Thoracic aorta (tissue), 2 donors: Measurements from ENCODE around the gene AHCY. TPM values are rescaled to one million over a fixed set of nuclear protein-coding genes. Genes with fewer than 3 reads are reported as not detected.
"Not testable (repeated sequence)": the region's sequence is repeated elsewhere in the genome, so short reads cannot be mapped to it uniquely, and the experiment has no call there.

Source experiments
- ATAC-seq: fragments of 150-250 bp; one replicate; pipeline ENCODE4 v1.8.0; 2017; ENCODE audit warnings: low read depth; ENCODE audit not compliant: insufficient number of reproducible peaks, low FRiP score
- DNase-seq: peaks from one replicate; pipeline ENCODE4 v3.0.0-alpha.2; 2020; ENCODE audit warnings: low spot score
- H3K27ac ChIP-seq, 2 donors: fragments of 200-600 bp; sonication (generic); 1 replicate in 1 of 2; 2 replicates in 1 of 2; pipeline ENCODE4 v1.5.1; 2016; ENCODE audit warnings: mild to moderate bottlenecking in 2 of 2, moderate library complexity in 2 of 2
- H3K27me3 ChIP-seq: fragments of 200-600 bp; sonication (generic); replicated peaks from 2 replicates; pipeline ENCODE4 v1.6.0; 2016; ENCODE audit warnings: mild to moderate bottlenecking; ENCODE audit not compliant: insufficient read depth
- H3K36me3 ChIP-seq: fragments of 200-600 bp; sonication (generic); one replicate; pipeline ENCODE4 v1.5.1; 2016
- H3K4me1 ChIP-seq, 2 donors: fragments of 200-600 bp; sonication (generic); 1 replicate in 1 of 2; 2 replicates in 1 of 2; pipeline versions ENCODE4 v1.5.1 to v1.6.0; 2016; ENCODE audit warnings: low read depth in 2 of 2, mild to moderate bottlenecking in 1 of 2; ENCODE audit not compliant: control insufficient read depth in 1 of 2
- H3K4me3 ChIP-seq: fragments of 200-600 bp; sonication (generic); 2 replicates; pipeline ENCODE4 v1.5.1; 2016; ENCODE audit warnings: mild to moderate bottlenecking
- H3K9me3 ChIP-seq: fragments of 200-600 bp; sonication (generic); 2 replicates; pipeline ENCODE4 v1.5.1; 2016
- total RNA-seq, 2 donors: library from RNA; depleted of rRNA; stranded (reverse); fragments of >200 nt; gene quantifications; one replicate each; pipeline versions ENCODE4 v1.1.0 to v1.2.3, GENCODE V29; 2016
- TF ChIP-seq, protein P1 (sequence below): fragments of 200-600 bp; sonication (generic); IDR thresholded peaks from one replicate; pipeline ENCODE4 v1.5.1; 2019; ENCODE audit warnings: antibody characterized with exemption

The AHCY gene
- total RNA-seq: 10 to 100 TPM; 38.7 to 71.8 TPM

DNA sequence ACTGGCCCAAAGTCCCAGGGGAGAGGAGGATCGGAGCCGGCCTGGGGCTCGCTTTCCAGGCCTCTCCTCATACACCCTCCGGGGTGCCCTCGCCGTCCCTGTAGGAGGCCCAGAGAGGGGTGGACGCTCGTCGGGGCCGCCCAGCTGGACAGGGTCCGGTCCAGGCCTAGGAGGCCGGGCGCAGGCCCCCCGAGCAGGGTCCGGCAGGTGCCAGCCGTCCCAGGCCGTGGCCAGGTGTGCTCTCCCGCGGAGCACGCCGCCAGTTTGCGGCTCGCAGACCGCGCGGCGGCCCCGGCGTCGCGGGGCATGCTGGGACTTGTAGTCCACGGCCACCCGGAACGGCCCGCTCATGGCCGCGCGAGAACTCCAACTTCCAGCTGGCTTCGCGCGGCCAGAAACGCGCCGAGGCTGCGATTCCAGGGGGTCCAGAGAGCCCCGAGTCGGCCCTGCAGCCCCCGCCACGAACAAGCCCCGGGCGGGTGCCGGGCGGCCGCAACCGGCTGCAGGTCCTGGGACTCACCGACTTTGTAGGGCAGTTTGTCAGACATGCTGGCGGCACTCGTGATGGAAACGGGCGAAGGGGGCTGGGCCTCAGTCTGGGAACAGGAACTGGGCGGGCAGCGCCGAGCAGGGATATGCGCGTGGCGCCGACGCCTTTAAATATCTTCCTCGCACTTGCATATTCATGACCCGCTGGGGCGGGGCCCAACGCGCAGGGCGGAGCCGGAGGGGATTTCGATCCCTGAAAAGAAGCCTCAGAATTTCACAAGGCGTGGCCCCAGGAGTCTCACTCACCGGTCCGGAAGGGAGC lies at the start of gene AHCY:
Gene AHCY (minus strand): TSS at position 633 of the 811 bp plus-strand sequence. CDS start 85 bp downstream, at position 548.
- Histone ChIP-seq H3K36me3 (no peaks in the 10 kb centered on the region), H3K4me3 (peak within 1 kb of the TSS; percentile 87), H3K27me3 (no peaks in the 10 kb centered on the region), H3K9me3 (no peaks in the 10 kb centered on the region), H3K27ac (peak within 1 kb of the TSS; percentile 87 to 94), H3K4me1 (peaks cover 3 to 17% of the 10 kb centered on the region in 2 donors)
- DNase-seq (peak; percentile 96), ATAC-seq (peak; percentile 95)
- TF ChIP-seq, protein P1, sequence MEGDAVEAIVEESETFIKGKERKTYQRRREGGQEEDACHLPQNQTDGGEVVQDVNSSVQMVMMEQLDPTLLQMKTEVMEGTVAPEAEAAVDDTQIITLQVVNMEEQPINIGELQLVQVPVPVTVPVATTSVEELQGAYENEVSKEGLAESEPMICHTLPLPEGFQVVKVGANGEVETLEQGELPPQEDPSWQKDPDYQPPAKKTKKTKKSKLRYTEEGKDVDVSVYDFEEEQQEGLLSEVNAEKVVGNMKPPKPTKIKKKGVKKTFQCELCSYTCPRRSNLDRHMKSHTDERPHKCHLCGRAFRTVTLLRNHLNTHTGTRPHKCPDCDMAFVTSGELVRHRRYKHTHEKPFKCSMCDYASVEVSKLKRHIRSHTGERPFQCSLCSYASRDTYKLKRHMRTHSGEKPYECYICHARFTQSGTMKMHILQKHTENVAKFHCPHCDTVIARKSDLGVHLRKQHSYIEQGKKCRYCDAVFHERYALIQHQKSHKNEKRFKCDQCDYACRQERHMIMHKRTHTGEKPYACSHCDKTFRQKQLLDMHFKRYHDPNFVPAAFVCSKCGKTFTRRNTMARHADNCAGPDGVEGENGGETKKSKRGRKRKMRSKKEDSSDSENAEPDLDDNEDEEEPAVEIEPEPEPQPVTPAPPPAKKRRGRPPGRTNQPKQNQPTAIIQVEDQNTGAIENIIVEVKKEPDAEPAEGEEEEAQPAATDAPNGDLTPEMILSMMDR: no peak

DNA sequence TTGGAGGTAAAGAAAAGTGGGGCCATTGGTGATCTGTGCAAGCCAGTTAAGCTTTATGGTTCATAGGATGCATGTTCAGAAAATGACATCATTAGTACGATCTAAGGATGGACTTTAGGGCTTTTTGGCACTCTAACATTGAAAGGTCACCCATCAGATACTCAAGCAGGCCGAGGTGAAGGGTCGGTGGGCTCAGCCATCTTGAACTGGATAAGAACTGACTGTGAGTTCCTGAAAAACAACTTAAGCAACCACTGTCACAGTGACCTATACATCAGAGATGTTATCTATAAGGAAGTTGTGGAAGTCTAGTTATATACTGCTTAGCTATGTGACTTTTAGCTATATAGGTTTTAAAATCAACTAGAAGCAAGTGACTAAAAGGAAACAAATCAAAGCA lies 46.9 kb upstream of the AHCY start:
- TF ChIP-seq, protein P1: no peak
- no peak for DNase-seq
- no peak overlapping the region for H3K4me3 ChIP-seq

DNA sequence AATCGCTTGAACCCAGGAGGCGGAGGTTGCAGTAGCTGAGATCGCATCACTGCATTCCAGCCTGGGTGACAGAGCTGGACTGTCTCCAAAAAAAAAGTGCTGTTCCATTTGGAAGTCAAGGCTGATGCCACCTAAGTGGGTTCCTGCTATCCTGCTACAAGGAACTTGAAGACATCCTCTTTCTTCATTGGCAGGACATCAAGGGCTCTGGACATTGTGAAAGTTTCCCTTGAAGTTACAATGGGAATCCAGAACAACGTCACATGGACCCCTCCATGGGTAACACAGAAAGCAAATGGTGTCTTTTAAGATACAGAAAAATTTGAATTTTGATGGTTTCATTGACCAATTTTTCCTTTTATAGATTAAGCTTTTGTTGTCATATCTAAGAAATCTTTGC lies 44.4 kb upstream of the AHCY start:
- TF ChIP-seq, protein P1: no peak
- no peak for DNase-seq
- no peak overlapping the region for H3K4me3 ChIP-seq

More for the DNA sequence above, 46.9 kb upstream of the AHCY start:
- no peaks in the 10 kb centered on the region for H3K27me3 ChIP-seq
- H3K9me3 ChIP-seq: no peaks in the 10 kb centered on the region
- no peaks in the 10 kb centered on the region for H3K4me1 ChIP-seq
- H3K27ac ChIP-seq: no peak overlapping the region
- no peak for ATAC-seq
- H3K36me3 ChIP-seq: no peaks in the 10 kb centered on the region

DNA sequence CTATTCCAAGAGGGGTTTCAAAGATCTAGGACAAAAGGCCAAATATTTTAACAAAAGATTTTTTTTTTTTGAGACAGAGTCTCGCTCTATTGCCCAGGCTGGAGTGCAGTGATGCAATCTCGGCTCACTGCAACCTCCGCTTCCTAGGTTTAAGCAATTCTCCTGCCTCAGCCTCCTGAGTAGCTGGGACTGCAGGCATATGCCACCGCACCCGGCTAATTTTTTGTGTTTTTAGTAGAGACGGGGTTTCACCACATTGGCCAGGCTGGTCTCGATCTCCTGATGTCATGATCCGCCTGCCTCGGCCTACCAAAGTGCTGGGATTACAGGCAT lies 43.3 kb upstream of the AHCY start:
- not testable (repeated sequence) for ATAC-seq, DNase-seq, H3K27ac ChIP-seq, H3K9me3 ChIP-seq, H3K4me1 ChIP-seq, H3K4me3 ChIP-seq, H3K27me3 ChIP-seq, H3K36me3 ChIP-seq

More for the DNA sequence above, 44.4 kb upstream of the AHCY start:
- H3K36me3 ChIP-seq: no peaks in the 10 kb centered on the region
- H3K27ac ChIP-seq: no peak overlapping the region
- no peaks in the 10 kb centered on the region for H3K27me3 ChIP-seq
- ATAC-seq: no peak
- no peaks in the 10 kb centered on the region for H3K9me3 ChIP-seq
- H3K4me1 ChIP-seq: no peaks in the 10 kb centered on the region

DNA sequence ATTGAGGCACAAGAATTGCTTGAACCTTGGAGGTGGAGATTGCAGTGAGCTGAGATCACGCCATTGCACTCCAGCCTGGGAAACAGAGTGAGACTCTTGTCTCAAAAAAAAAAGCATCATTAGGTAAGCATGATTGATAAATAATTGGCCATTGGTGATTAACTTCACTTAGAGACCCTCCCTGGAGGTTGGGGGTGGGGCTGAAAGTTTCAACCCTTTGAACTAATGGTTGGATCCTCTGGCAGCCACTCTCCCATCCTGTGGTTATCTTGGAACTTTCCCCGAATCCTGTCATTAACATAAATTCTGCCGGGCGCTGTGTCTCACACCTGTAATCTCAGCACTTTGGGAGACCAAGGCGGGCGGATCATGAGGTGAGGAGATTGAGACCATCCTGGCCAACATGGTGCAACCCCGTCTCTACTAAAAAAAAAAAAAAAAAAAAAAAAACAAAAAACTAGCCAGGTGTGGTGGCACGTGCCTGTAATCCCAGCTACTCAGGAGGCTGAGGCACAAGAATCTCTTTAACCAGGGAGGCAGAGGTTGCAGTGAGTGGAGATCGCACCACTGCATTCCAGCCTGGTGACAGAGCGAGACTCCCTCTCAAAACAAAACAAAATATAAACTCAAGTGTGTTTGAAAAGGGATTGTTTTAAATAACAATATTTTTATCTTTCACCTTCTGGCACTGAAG lies 42.8 kb upstream of the AHCY start:
- H3K9me3 ChIP-seq, ATAC-seq, H3K4me1 ChIP-seq, H3K27ac ChIP-seq, H3K4me3 ChIP-seq, H3K36me3 ChIP-seq, H3K27me3 ChIP-seq, DNase-seq: not testable (repeated sequence)

DNA sequence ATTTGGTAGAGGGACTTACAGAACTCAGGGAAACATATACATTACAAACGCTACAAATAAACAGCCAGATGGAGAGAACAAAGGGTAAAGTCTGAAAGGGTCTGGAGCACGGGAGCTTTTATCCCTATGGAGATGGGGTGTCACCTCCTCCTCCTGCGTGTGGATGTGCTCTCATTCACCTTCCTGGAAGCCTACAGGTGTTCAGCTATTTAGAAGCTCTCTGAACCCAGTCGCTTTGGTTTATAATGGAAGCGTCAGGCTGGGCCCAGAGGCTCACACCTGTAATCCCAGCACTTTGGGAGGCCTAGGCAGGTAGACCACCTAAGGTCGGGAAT lies 42.2 kb upstream of the AHCY start:
- ATAC-seq (no peak), DNase-seq (no peak)
- Histone ChIP-seq H3K27ac (no peak overlapping the region), H3K27me3 (no peaks in the 10 kb centered on the region), H3K9me3 (no peaks in the 10 kb centered on the region), H3K4me3 (no peak overlapping the region), H3K4me1 (no peaks in the 10 kb centered on the region), H3K36me3 (no peaks in the 10 kb centered on the region)
- TF ChIP-seq, protein P1: no peak
